Measurements from ENCODE around the gene HK2. TPM values are rescaled to one million over a fixed set of nuclear protein-coding genes. Genes with fewer than 3 reads are reported as not detected.

HK2 gene
- total RNA-seq, 4 donors from 2014 or later: 9.3 to 24.4 (median 15.1) TPM

DNA sequence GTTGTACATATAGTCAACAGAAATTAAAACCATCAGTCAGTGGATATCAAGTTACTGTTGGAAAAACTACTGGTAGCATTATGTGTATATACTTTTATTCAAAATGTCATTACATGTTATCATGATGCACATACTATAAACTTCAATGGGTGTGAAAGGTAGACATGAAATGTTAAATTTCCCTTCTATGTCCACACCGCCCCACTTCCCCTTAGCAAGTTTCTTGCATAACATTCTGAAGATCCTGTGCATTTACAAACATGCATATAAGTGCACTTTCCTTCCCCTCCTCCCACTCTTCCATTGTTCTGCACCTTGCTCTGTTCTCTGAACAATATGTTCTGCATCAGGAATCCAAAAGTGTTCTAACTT, 16.6 kb upstream of the HK2 start:
- WGBS: 91% methylated on average over 1 of the region's 1 CpG

DNA sequence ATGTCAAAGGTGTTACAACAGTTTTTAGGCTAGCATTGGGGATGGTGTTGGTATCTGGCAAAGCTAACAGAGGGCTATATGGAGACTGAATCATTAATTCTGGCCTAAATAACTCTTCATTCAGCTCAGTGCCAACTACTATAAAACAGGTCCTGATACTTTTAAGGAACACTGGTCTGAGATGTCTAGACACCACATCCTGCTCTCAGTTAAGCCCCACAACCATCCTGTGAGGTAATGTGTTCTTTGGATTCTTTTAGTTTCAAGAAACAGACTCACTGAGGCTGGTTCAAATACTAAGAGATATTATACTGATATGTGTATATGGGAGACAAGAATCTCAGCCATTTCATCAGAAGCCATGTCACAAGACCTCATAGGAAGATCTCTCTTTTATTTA, 14.2 kb upstream of the HK2 start:
- Histone ChIP-seq H3K9me3 (no peaks in the 10 kb centered on the region), H3K4me1 (peaks cover 9% of the 10 kb centered on the region), H3K4me3 (no peak overlapping the region), H3K27ac (no peak overlapping the region), H3K36me3 (no peaks in the 10 kb centered on the region), H3K27me3 (no peaks in the 10 kb centered on the region)
- no peak for DNase-seq (ENCODE audit: low spot score in 2 of 2)
- TF ChIP-seq POLR2AphosphoS5 (IDR thresholded peaks at IDR 0.05): no peak
- TF ChIP-seq EP300 (IDR thresholded peaks at IDR 0.05): no peak
- TF ChIP-seq, protein P1, sequence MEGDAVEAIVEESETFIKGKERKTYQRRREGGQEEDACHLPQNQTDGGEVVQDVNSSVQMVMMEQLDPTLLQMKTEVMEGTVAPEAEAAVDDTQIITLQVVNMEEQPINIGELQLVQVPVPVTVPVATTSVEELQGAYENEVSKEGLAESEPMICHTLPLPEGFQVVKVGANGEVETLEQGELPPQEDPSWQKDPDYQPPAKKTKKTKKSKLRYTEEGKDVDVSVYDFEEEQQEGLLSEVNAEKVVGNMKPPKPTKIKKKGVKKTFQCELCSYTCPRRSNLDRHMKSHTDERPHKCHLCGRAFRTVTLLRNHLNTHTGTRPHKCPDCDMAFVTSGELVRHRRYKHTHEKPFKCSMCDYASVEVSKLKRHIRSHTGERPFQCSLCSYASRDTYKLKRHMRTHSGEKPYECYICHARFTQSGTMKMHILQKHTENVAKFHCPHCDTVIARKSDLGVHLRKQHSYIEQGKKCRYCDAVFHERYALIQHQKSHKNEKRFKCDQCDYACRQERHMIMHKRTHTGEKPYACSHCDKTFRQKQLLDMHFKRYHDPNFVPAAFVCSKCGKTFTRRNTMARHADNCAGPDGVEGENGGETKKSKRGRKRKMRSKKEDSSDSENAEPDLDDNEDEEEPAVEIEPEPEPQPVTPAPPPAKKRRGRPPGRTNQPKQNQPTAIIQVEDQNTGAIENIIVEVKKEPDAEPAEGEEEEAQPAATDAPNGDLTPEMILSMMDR (IDR thresholded peaks at IDR 0.05): no peak
- no peak for TF ChIP-seq POLR2A (IDR thresholded peaks at IDR 0.05)

More for the DNA sequence above, 16.6 kb upstream of the HK2 start:
- no peak for TF ChIP-seq POLR2A (IDR thresholded peaks at IDR 0.05)
- TF ChIP-seq, protein P1 (IDR thresholded peaks at IDR 0.05): no peak
- no peak for TF ChIP-seq POLR2AphosphoS5 (IDR thresholded peaks at IDR 0.05)
- TF ChIP-seq EP300 (IDR thresholded peaks at IDR 0.05): no peak
- Histone ChIP-seq H3K4me3 (no peak overlapping the region), H3K36me3 (no peaks in the 10 kb centered on the region), H3K27me3 (no peaks in the 10 kb centered on the region), H3K27ac (no peak overlapping the region), H3K9me3 (no peaks in the 10 kb centered on the region), H3K4me1 (peaks cover 3% of the 10 kb centered on the region)
- DNase-seq (ENCODE audit: low spot score in 2 of 2): no peak

DNA sequence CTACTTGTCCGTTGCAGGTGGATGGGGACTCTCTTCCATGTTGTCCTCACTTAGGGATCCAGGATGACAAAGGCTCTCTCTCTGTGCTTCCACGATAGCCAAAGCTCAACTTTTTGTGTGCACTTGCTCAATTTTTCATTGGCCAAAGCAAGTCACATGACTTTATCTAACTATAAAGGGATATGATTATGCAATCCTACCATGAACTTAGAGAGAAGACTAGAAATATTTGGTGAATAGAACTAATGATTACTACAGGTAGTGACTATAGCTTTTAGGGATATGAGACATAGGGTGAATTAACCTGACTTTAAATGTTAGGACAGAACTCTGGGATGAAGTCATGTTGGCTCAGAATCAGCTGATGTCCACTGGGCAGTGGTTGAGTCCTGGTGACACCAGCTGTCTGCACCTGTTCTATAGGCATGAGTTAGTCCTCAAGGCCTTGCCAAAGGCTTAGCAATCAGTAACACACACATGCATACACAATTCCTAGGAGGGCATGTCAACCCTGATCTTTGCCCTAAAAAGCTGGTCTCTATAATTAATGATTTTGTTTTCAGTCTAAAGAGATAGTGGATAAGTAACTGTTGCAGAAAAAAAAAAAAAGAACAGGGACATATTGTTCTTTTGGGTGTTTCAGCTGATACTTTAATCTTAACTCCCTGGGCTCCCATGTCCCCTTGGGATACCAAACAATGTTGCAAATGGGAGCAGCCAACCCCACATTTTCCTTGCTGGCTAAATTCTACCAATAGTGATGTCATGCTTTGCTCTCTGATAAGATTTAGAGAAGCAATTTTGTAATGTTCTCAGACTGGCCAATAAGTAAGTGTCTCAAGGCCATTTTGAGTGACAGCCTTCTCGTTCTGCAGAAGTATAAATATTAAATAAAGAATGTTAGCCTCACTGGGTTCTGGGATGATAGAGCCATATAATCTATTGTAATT, 12.5 kb upstream of the HK2 start:
- H3K4me3 ChIP-seq: no peak overlapping the region
- H3K4me1 ChIP-seq: peaks cover 9% of the 10 kb centered on the region
- no peaks in the 10 kb centered on the region for H3K9me3 ChIP-seq
- no peak overlapping the region for H3K27ac ChIP-seq
- DNase-seq (ENCODE audit: low spot score in 2 of 2): no peak
- H3K36me3 ChIP-seq: no peaks in the 10 kb centered on the region
- TF ChIP-seq POLR2AphosphoS5 (IDR thresholded peaks at IDR 0.05) (no peak), POLR2A (IDR thresholded peaks at IDR 0.05) (no peak), EP300 (IDR thresholded peaks at IDR 0.05) (no peak)
- TF ChIP-seq, protein P1 (IDR thresholded peaks at IDR 0.05): no peak
- H3K27me3 ChIP-seq: no peaks in the 10 kb centered on the region
- 94% methylated on average over 3 of the region's 3 CpGs for WGBS

DNA sequence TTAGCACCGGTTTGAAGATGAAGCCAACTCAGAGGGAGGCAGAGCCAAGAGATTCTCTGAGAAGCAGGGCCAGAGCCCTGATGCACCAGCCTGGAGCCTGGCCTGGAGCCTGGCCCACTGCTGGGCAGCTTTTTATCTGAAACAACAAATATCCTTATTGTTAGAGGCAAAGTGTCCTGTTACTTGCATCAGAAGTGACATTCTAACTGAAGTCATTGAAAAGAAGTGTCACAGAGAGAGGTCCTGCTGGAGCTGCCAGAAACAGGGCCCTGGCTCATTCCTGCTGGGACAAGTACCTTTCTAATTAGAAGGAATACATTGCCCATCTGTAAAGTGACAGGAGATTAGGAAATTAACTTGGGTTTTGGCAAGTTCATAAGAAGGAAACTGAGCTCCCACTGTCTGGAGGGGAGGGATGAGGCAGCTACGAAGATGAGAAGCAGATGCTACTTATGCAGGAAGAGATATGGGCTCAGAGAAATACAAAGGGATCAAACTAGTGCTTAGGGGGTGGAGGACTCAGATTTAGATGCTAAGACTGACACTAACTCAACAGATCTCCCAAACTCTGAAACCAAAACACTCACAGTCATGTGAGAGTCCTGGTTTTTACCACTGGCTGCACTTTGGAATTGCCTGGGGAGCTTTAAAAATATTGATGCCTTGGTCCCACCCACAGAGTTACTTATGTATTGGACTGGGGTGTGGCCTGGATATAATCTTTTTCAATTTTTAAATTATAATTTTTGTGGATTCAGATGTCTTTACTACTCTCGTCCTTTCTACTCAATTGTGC, 11.0 kb upstream of the HK2 start:
- Histone ChIP-seq H3K27ac (no peak overlapping the region), H3K4me1 (peaks cover 6% of the 10 kb centered on the region), H3K9me3 (no peaks in the 10 kb centered on the region), H3K27me3 (no peaks in the 10 kb centered on the region), H3K36me3 (no peaks in the 10 kb centered on the region), H3K4me3 (no peak overlapping the region)
- no peak for DNase-seq (ENCODE audit: low spot score in 2 of 2)
- TF ChIP-seq, protein P1 (IDR thresholded peaks at IDR 0.05): no peak
- TF ChIP-seq POLR2AphosphoS5 (IDR thresholded peaks at IDR 0.05) (no peak), EP300 (IDR thresholded peaks at IDR 0.05) (no peak), POLR2A (IDR thresholded peaks at IDR 0.05) (no peak)
- WGBS: 43% methylated on average over 3 of the region's 3 CpGs

DNA sequence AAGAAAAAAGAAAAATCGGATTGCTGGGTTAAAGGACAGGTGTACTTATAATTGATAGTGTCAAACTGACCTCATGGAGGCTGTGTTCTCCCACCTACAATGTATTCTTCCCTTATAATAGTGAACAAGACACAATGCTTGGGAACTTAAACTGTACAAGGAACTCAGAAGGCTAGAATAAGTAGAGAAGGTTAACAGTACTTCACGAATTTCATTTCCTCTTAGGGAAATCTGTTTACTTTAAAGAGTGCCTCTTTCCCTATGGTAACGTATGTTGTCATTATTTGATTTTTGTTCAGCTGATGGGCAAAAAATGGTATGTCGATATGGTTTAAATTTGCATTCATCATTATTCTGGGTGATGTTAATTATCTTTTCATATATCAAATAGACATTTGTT, 9.2 kb upstream of the HK2 start:
- DNase-seq (ENCODE audit: low spot score in 2 of 2): no peak
- peaks cover 6% of the 10 kb centered on the region for H3K4me1 ChIP-seq
- no peaks in the 10 kb centered on the region for H3K27me3 ChIP-seq
- no peak overlapping the region for H3K4me3 ChIP-seq
- WGBS: 77% methylated on average over 4 of the region's 4 CpGs
- TF ChIP-seq EP300 (IDR thresholded peaks at IDR 0.05): no peak
- TF ChIP-seq POLR2AphosphoS5 (IDR thresholded peaks at IDR 0.05): no peak
- TF ChIP-seq POLR2A (IDR thresholded peaks at IDR 0.05): no peak
- TF ChIP-seq, protein P1 (IDR thresholded peaks at IDR 0.05): no peak
- no peak overlapping the region for H3K27ac ChIP-seq
- no peaks in the 10 kb centered on the region for H3K36me3 ChIP-seq
- no peaks in the 10 kb centered on the region for H3K9me3 ChIP-seq
